ENCODE data around the gene EXOC2. TPM values are rescaled to one million over a fixed set of nuclear protein-coding genes. Genes with fewer than 3 reads are reported as not detected.

The EXOC2 gene
- total RNA-seq, 4 donors from 2014 or later: 20.9 to 28.5 (median 24.6) TPM

DNA sequence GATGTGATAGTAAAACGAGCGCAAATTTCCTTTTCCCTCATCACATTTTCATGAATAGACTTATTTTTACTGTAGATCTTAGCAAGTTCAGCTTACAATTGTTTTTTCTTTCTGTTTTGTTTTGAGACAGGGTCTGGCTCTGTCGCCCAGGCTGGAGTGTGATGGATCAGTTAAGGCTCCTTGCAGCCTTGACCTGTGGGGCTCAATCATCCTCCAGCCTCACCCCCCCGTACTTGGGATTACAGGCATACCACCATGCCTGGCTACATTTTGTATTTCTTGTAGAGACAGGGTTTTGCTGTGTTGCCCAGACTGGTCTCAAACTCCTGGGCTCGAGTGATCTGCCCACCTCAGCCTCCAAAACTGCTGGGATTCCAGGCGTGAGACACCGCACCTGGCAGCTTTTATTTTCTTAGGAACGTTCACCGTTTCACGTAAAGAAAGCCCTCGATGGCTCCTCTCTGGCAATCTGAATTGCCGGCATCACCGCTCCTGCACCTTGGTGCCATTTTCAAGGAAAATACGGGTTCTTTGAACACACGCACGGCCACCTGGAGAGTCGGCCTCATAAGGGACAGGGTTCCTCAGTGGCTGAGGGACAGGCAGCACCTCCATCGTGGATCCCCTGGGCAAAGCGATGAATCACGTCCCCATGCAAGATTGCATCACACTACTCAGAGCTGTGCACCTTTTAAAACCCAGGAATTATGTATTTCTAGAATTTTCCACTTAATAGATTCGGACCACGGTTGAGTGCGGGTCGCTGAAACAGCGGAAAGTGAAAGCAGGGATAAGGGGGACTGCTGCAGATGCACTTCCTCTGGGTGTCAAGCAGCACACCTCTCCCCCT, 222.7 kb downstream of the EXOC2 start:
- DNase-seq (ENCODE audit: extremely low spot score): no peak
- Histone ChIP-seq H3K27ac (replicated peaks in 1 of 4) (no peak overlapping the region), H3K27me3 (peaks cover 0 to 47% (median 0%) of the 10 kb centered on the region in 4 donors), H3K9me3 (no peaks in the 10 kb centered on the region), H3K36me3 (no peaks in the 10 kb centered on the region), H3K4me1 (no peaks in the 10 kb centered on the region), H3K4me3 (no peak overlapping the region)
- intact Hi-C loops (cut with DNase I): no loop called here
- TF ChIP-seq, protein P1, sequence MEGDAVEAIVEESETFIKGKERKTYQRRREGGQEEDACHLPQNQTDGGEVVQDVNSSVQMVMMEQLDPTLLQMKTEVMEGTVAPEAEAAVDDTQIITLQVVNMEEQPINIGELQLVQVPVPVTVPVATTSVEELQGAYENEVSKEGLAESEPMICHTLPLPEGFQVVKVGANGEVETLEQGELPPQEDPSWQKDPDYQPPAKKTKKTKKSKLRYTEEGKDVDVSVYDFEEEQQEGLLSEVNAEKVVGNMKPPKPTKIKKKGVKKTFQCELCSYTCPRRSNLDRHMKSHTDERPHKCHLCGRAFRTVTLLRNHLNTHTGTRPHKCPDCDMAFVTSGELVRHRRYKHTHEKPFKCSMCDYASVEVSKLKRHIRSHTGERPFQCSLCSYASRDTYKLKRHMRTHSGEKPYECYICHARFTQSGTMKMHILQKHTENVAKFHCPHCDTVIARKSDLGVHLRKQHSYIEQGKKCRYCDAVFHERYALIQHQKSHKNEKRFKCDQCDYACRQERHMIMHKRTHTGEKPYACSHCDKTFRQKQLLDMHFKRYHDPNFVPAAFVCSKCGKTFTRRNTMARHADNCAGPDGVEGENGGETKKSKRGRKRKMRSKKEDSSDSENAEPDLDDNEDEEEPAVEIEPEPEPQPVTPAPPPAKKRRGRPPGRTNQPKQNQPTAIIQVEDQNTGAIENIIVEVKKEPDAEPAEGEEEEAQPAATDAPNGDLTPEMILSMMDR (IDR thresholded peaks at IDR 0.05): no peak
- TF ChIP-seq POLR2A (IDR thresholded peaks at IDR 0.05; ENCODE audit: low read depth) (no peak), EP300 (IDR thresholded peaks at IDR 0.05) (no peak), POLR2AphosphoS5 (IDR thresholded peaks at IDR 0.05) (no peak)
- 87% methylated on average over 25 of the region's 25 CpGs for WGBS

DNA sequence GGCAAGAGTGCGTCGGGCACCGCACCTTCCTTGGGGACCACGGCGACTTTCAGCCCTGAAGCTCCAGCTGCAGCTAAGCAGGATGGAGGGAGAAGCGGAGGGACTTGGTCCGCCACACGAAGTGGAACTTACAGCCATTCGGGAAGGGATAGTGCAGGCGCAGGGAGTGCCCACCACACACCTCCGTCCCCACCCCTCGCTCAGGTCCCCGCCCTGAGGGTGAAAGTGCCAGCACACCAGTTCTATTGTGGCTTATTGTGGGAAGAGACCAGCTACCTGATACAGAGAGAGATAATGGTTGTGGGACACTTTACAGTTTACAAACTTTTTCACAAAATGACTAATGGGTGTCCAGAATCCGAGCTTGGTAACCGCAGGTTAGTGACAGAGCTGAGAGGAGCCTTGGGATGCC, 225.3 kb downstream of the EXOC2 start:
- Histone ChIP-seq H3K9me3 (no peaks in the 10 kb centered on the region), H3K4me3 (no peak overlapping the region), H3K27ac (replicated peaks in 1 of 4) (no peak overlapping the region), H3K4me1 (no peaks in the 10 kb centered on the region), H3K27me3 (peaks cover 0 to 60% (median 0%) of the 10 kb centered on the region in 4 donors), H3K36me3 (no peaks in the 10 kb centered on the region)
- intact Hi-C loops (cut with DNase I): no loop called here
- 92% methylated on average over 15 of the region's 15 CpGs for WGBS
- TF ChIP-seq, protein P1 (IDR thresholded peaks at IDR 0.05): no peak
- TF ChIP-seq EP300 (IDR thresholded peaks at IDR 0.05) (no peak), POLR2AphosphoS5 (IDR thresholded peaks at IDR 0.05) (no peak), POLR2A (IDR thresholded peaks at IDR 0.05; ENCODE audit: low read depth) (no peak)
- no peak for DNase-seq (ENCODE audit: extremely low spot score)

DNA sequence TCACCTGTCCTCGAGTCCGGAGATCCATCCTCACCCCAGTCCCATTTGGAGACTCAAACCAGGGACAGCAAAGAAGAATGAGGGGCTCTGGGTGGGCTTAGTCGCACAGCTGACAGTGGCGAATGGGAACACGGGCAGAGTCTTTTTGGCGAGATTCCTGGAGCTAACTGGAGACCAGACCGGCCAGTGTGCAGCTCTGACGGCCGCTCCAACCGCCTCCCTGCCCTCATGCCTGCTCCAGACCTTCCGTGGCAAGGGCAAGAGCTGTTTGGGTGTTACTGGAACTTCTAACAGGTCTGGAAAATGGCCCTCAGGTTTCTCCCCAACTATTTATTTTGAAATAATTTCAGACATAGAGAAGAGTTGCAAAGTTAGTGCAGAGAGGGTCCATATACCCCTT, 225.8 kb downstream of the EXOC2 start:
- intact Hi-C loops (cut with DNase I): no loop called here
- TF ChIP-seq, protein P1 (IDR thresholded peaks at IDR 0.05): no peak
- TF ChIP-seq POLR2AphosphoS5 (IDR thresholded peaks at IDR 0.05): no peak
- TF ChIP-seq POLR2A (IDR thresholded peaks at IDR 0.05; ENCODE audit: low read depth): no peak
- TF ChIP-seq EP300 (IDR thresholded peaks at IDR 0.05): no peak
- no peaks in the 10 kb centered on the region for H3K4me1 ChIP-seq
- H3K4me3 ChIP-seq: no peak overlapping the region
- no peak for DNase-seq (ENCODE audit: extremely low spot score)
- no peak overlapping the region for H3K27ac ChIP-seq (replicated peaks in 1 of 4)
- no peaks in the 10 kb centered on the region for H3K9me3 ChIP-seq
- peaks cover 0 to 64% (median 0%) of the 10 kb centered on the region in 4 donors for H3K27me3 ChIP-seq
- WGBS: 84% methylated on average over 11 of the region's 11 CpGs
- H3K36me3 ChIP-seq: no peaks in the 10 kb centered on the region

DNA sequence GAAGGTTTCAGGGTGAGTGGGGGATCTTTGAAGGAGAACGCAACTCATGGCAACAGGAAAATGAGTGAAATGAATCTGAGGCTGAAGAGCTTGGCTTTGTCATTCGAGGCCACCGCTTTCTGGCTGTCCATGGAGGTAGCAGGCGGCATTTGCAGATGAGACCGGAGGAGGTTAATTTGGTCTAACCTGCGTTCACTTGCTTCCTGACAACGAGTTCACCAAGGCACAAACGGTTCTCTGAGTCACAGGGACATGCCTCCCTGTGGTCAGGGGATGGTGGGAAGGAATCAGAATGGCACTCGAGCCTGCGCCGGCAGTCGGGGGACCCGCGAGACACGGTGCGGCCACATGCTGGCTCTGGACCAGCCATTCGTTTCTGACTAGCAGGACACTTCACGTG, 226.4 kb downstream of the EXOC2 start:
- 89% methylated on average over 17 of the region's 18 CpGs for WGBS
- Histone ChIP-seq H3K27me3 (peaks cover 0 to 66% (median 0%) of the 10 kb centered on the region in 4 donors), H3K27ac (replicated peaks in 1 of 4) (no peak overlapping the region), H3K9me3 (no peaks in the 10 kb centered on the region), H3K4me1 (no peaks in the 10 kb centered on the region), H3K36me3 (no peaks in the 10 kb centered on the region), H3K4me3 (no peak overlapping the region)
- intact Hi-C loops (cut with DNase I): no loop called here
- DNase-seq (ENCODE audit: extremely low spot score): no peak
- TF ChIP-seq EP300 (IDR thresholded peaks at IDR 0.05) (no peak), POLR2A (IDR thresholded peaks at IDR 0.05; ENCODE audit: low read depth) (no peak), POLR2AphosphoS5 (IDR thresholded peaks at IDR 0.05) (no peak)
- TF ChIP-seq, protein P1 (IDR thresholded peaks at IDR 0.05): no peak

Measured in esophagus muscularis mucosa (tissue), 4 donors.